IPS-18a (cell line): Measurements from ENCODE around the gene TMEM212.
"Not testable (repeated sequence)": the region's sequence is repeated elsewhere in the genome, so short reads cannot be mapped to it uniquely, and the experiment has no call there.

Experiments used
- H3K27ac ChIP-seq: one replicate; pipeline ENCODE4 v1.5.1; 2013; ENCODE audit warnings: low read length
- H3K27me3 ChIP-seq: one replicate; pipeline ENCODE4 v1.6.1; 2013; ENCODE audit warnings: mild to moderate bottlenecking, low read length; ENCODE audit not compliant: control insufficient read depth, insufficient read depth
- H3K36me3 ChIP-seq: one replicate; pipeline ENCODE4 v1.6.1; 2013; ENCODE audit warnings: low read depth, low read length; ENCODE audit not compliant: control insufficient read depth
- H3K4me1 ChIP-seq: one replicate; pipeline ENCODE4 v1.6.1; 2013; ENCODE audit warnings: low read depth, low read length; ENCODE audit not compliant: control insufficient read depth
- H3K4me3 ChIP-seq: one replicate; pipeline ENCODE4 v1.5.1; 2013; ENCODE audit warnings: low read length
- H3K9ac ChIP-seq: one replicate; pipeline ENCODE4 v1.6.1; 2013; ENCODE audit warnings: mild to moderate bottlenecking, low read length, moderate library complexity
- H3K9me3 ChIP-seq: one replicate; pipeline ENCODE4 v1.6.1; 2013; ENCODE audit warnings: low read depth, low read length; ENCODE audit not compliant: control insufficient read depth

Gene TMEM212

GRCh38 chr3:171849617-171850319 lies 6.6 kb downstream of the TMEM212 start:
- Histone ChIP-seq H3K4me1 (peaks cover 5% of the 10 kb centered on the region), H3K27ac (no peak overlapping the region), H3K36me3 (no peaks in the 10 kb centered on the region), H3K9ac (no peak overlapping the region), H3K4me3 (no peak overlapping the region), H3K9me3 (peaks cover 15% of the 10 kb centered on the region), H3K27me3 (no peaks in the 10 kb centered on the region)

GRCh38 chr3:171850320-171850959 lies 7.3 kb downstream of the TMEM212 start:
- Histone ChIP-seq H3K9me3 (peaks cover 20% of the 10 kb centered on the region), H3K27ac (no peak overlapping the region), H3K9ac (no peak overlapping the region), H3K36me3 (no peaks in the 10 kb centered on the region), H3K4me3 (no peak overlapping the region), H3K4me1 (peaks cover 5% of the 10 kb centered on the region), H3K27me3 (no peaks in the 10 kb centered on the region)

DNA sequence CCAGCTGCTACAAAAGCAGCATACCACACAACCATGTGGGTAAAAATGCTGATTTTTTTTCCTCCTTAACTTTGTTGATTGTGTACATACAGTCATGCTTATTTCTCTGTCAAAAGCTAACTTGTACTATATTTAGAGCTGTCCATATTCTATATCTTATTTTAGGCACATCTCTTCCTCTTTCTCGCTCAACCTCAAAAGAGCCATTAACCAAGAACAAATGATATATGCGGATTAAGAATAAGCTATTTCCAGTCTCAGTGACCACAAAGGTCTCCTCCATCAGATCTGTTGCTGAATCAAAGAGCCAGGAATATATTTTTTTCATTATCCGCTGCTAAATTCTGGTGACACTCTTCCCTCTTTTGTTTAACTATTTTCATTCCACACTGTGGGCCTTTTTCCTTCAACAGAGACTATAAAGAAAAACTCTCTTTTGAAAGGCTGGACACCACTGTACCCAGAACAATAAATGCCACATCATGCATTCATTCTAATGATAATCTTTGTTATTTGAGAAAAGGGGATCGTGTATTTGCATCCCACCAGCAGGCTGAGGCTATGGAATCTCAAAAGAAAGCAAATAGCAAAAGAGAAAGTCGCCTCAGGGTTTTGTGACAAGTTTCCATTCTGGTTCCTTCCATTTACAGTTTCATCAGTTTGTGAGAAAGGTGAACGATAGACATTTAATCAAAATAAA lies 8.0 kb downstream of the TMEM212 start:
- Histone ChIP-seq H3K27me3 (no peaks in the 10 kb centered on the region), H3K36me3 (no peaks in the 10 kb centered on the region), H3K27ac (no peak overlapping the region), H3K4me1 (peaks cover 5% of the 10 kb centered on the region), H3K9ac (no peak overlapping the region), H3K4me3 (no peak overlapping the region), H3K9me3 (peaks cover 26% of the 10 kb centered on the region)

DNA sequence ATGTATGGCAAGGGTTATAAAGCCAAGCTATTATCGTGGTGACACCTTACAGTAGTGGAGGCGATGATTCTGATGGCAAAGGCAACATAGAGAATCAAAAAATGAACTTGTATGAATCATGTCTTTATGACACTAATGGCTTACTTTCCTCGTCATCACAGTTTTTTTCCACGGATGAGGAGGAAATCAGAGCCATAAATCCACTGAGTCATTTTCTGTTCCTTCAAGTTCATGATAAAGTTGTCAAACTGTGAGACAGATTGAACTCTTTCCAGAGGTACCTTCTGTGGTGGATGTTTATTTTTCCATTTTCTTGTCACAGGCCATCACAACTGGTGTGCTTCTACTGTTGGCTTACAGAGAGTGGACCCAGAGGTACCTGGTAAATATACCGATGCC lies 8.5 kb downstream of the TMEM212 start:
- H3K27me3 ChIP-seq: no peaks in the 10 kb centered on the region
- H3K27ac ChIP-seq: no peak overlapping the region
- no peak overlapping the region for H3K4me3 ChIP-seq
- H3K4me1 ChIP-seq: peaks cover 5% of the 10 kb centered on the region
- peaks cover 32% of the 10 kb centered on the region for H3K9me3 ChIP-seq
- H3K36me3 ChIP-seq: no peaks in the 10 kb centered on the region
- H3K9ac ChIP-seq: no peak overlapping the region

GRCh38 chr3:171854649-171855305 lies 11.6 kb downstream of the TMEM212 start:
- no peaks in the 10 kb centered on the region for H3K27me3 ChIP-seq
- H3K27ac ChIP-seq: no peak overlapping the region
- H3K9ac ChIP-seq: no peak overlapping the region
- H3K4me1 ChIP-seq: peaks cover 5% of the 10 kb centered on the region
- no peaks in the 10 kb centered on the region for H3K36me3 ChIP-seq
- no peak overlapping the region for H3K4me3 ChIP-seq
- peaks cover 32% of the 10 kb centered on the region for H3K9me3 ChIP-seq

GRCh38 chr3:171858770-171859169 lies 15.6 kb downstream of the TMEM212 start:
- H3K27me3 ChIP-seq, H3K9ac ChIP-seq, H3K4me3 ChIP-seq, H3K27ac ChIP-seq, H3K4me1 ChIP-seq, H3K36me3 ChIP-seq: not testable (repeated sequence)
- peaks cover 27% of the 10 kb centered on the region for H3K9me3 ChIP-seq

GRCh38 chr3:171860830-171861535 lies 17.8 kb downstream of the TMEM212 start:
- Histone ChIP-seq H3K27ac (no peak overlapping the region), H3K4me3 (no peak overlapping the region), H3K27me3 (no peaks in the 10 kb centered on the region), H3K4me1 (peaks cover 7% of the 10 kb centered on the region), H3K36me3 (no peaks in the 10 kb centered on the region), H3K9me3 (peaks cover 7% of the 10 kb centered on the region), H3K9ac (no peak overlapping the region)

- Histone ChIP-seq H3K4me1 (peaks cover 7% of the 10 kb centered on the region), H3K9ac (no peak overlapping the region), H3K36me3 (no peaks in the 10 kb centered on the region), H3K4me3 (no peak overlapping the region), H3K27ac (no peak overlapping the region), H3K9me3 (no peaks in the 10 kb centered on the region), H3K27me3 (no peaks in the 10 kb centered on the region)
Measured at GRCh38 chr3:171862392-171862791, 19.2 kb downstream of the TMEM212 start.

- Histone ChIP-seq H3K36me3 (no peaks in the 10 kb centered on the region), H3K27me3 (no peaks in the 10 kb centered on the region), H3K27ac (no peak overlapping the region), H3K9ac (no peak overlapping the region), H3K9me3 (no peaks in the 10 kb centered on the region), H3K4me3 (no peak overlapping the region), H3K4me1 (peaks cover 7% of the 10 kb centered on the region)
Measured at GRCh38 chr3:171862993-171863521, 19.9 kb downstream of the TMEM212 start.

DNA sequence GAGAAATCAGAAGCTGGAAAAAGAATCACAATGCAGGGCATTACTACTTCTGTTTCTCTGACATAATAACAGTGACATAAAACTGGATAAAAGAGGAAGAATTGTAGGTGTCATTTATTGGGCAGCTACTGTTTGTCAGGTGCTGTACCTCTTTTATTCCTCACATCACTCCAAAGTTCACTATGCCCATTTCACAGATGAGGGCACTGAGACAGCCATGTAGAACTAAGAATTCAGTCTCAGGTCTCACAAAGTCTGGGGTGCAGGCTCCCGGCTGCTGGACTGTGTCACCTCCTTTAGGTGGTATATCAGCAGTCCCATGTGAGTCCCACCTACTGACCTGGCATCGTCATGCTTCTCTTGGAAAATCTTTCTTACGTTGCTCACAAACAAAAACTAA lies 20.8 kb downstream of the TMEM212 start:
- H3K9me3 ChIP-seq: no peaks in the 10 kb centered on the region
- peaks cover 7% of the 10 kb centered on the region for H3K4me1 ChIP-seq
- H3K27ac ChIP-seq: no peak overlapping the region
- no peak overlapping the region for H3K9ac ChIP-seq
- H3K4me3 ChIP-seq: no peak overlapping the region
- no peaks in the 10 kb centered on the region for H3K36me3 ChIP-seq
- no peaks in the 10 kb centered on the region for H3K27me3 ChIP-seq
